HepG2 (cell line): ENCODE results near the gene SPG7. TPM values are rescaled to one million over a fixed set of nuclear protein-coding genes. Genes with fewer than 3 reads are reported as not detected.

Experiments
- ARNT ChIP-seq: fragments of 450-650 bp; IDR thresholded peaks from 2 replicates; pipeline ENCODE4 v1.6.1; 2017
- ATM ChIP-seq: fragments of 450-650 bp; IDR thresholded peaks from 2 replicates; pipeline ENCODE4 v1.7.1; 2017; ENCODE audit warnings: mild to moderate bottlenecking, borderline replicate concordance
- FOXA1 ChIP-seq, 2 experiments: fragments of 450-650 bp in 1 of 2; sonication (generic) in 1 of 2; formaldehyde crosslinking in 1 of 2; IDR thresholded peaks; 2 replicates each; pipeline versions ENCODE4 v1.4.0 to v1.6.1; 2016 to 2020; ENCODE audit warnings: missing genetic modification reagents in 1 of 2
- FOXP1 ChIP-seq, 2 experiments: fragments of 450-650 bp in 1 of 2; IDR thresholded peaks; 2 replicates each; pipeline ENCODE4 v1.6.1; 2017 to 2018; ENCODE audit warnings: antibody characterized with exemption in 1 of 2
- GFI1 ChIP-seq: sonication (generic); formaldehyde crosslinking; IDR thresholded peaks from 2 replicates; pipeline ENCODE4 v1.5.0; 2020; ENCODE audit warnings: missing genetic modification reagents, mild to moderate bottlenecking, borderline replicate concordance
- MTA1 ChIP-seq: sonication (generic); formaldehyde crosslinking; IDR thresholded peaks from 2 replicates; pipeline ENCODE4 v1.4.0; 2020; ENCODE audit warnings: missing genetic modification reagents, mild to moderate bottlenecking, borderline replicate concordance
- PHF8 ChIP-seq: sonication (generic); formaldehyde crosslinking; IDR thresholded peaks from 2 replicates; pipeline ENCODE4 v1.5.0; 2020; ENCODE audit warnings: missing genetic modification reagents
- RAD51 ChIP-seq: fragments of 450-650 bp; IDR thresholded peaks from 2 replicates; pipeline ENCODE4 v1.6.1; 2016; ENCODE audit warnings: borderline replicate concordance
- RFX5 ChIP-seq: IDR thresholded peaks from 2 replicates; pipeline ENCODE4 v1.6.1; 2011; ENCODE audit warnings: low read depth, low read length, improper control_type of control experiment
- SALL1 ChIP-seq: sonication (generic); formaldehyde crosslinking; IDR thresholded peaks from 2 replicates; pipeline ENCODE4 v1.8.0; 2022; ENCODE audit warnings: mild to moderate bottlenecking, missing genetic modification reagents
- STAT5B ChIP-seq: sonication (generic); formaldehyde crosslinking; IDR thresholded peaks from 2 replicates; pipeline ENCODE4 v1.4.0; 2020; ENCODE audit warnings: missing genetic modification reagents
- TFAP4 ChIP-seq: sonication (generic); IDR thresholded peaks from 2 replicates; pipeline ENCODE4 v1.6.1; 2016; ENCODE audit warnings: low read depth, borderline replicate concordance
- THAP8 ChIP-seq: sonication (generic); formaldehyde crosslinking; IDR thresholded peaks from 2 replicates; pipeline ENCODE4 v1.5.1; 2020; ENCODE audit warnings: missing genetic modification reagents, mild to moderate bottlenecking, borderline replicate concordance
- YY1 ChIP-seq: IDR thresholded peaks from 2 replicates; pipeline ENCODE4 v1.6.1; 2011; ENCODE audit warnings: low read length, low read depth, moderate library complexity, mild to moderate bottlenecking; ENCODE audit not compliant: insufficient read depth, insufficient replicate concordance
- ZBTB33 ChIP-seq: sonication (generic); formaldehyde crosslinking; IDR thresholded peaks from 2 replicates; pipeline ENCODE4 v1.4.0; 2020; ENCODE audit warnings: missing genetic modification reagents
- ZBTB43 ChIP-seq: sonication (generic); formaldehyde crosslinking; conservative IDR thresholded peaks from 2 replicates; pipeline ENCODE4 v1.4.0; 2020; ENCODE audit warnings: missing genetic modification reagents
- ZNF280B ChIP-seq: sonication (generic); formaldehyde crosslinking; IDR thresholded peaks from 2 replicates; pipeline ENCODE4 v1.5.0; 2020; ENCODE audit warnings: missing genetic modification reagents, mild to moderate bottlenecking, borderline replicate concordance
- ZNF30 ChIP-seq: sonication (generic); formaldehyde crosslinking; IDR thresholded peaks from 2 replicates; pipeline ENCODE4 v1.5.0; 2020; ENCODE audit warnings: mild to moderate bottlenecking, missing genetic modification reagents
- ZNF333 ChIP-seq: sonication (generic); formaldehyde crosslinking; IDR thresholded peaks from 2 replicates; pipeline ENCODE4 v1.4.0; 2020; ENCODE audit warnings: mild to moderate bottlenecking, missing genetic modification reagents, borderline replicate concordance
- ZNF460 ChIP-seq: sonication (generic); formaldehyde crosslinking; IDR thresholded peaks from 2 replicates; pipeline ENCODE4 v1.5.1; 2020; ENCODE audit warnings: missing genetic modification reagents, mild to moderate bottlenecking, borderline replicate concordance
- ZNF484 ChIP-seq: sonication (generic); formaldehyde crosslinking; IDR thresholded peaks from 2 replicates; pipeline ENCODE4 v1.5.1; 2020; ENCODE audit warnings: mild to moderate bottlenecking, low read depth, missing genetic modification reagents, borderline replicate concordance
- ZNF644 ChIP-seq: IDR thresholded peaks from 2 replicates; pipeline ENCODE4 v1.6.1; 2016; ENCODE audit warnings: low read depth
- ZNF678 ChIP-seq: sonication (generic); formaldehyde crosslinking; IDR thresholded peaks from 2 replicates; pipeline ENCODE4 v1.4.0; 2020; ENCODE audit warnings: mild to moderate bottlenecking, missing genetic modification reagents
- polyA plus RNA-seq, 8 experiments: library from polyadenylated mRNA; depleted of rRNA in 3 of 8; stranded (reverse) in 7 of 8; unstranded in 1 of 8; fragments of >200 nt; fragmentation: Illumina TruSeq in 4 of 8; extraction: Trizol in 4 of 8; gene quantifications; 2 replicates each; pipeline versions ENCODE4 v1.2.1 to v1.2.3, GENCODE V29; 2011 to 2016; ENCODE audit warnings: low read depth in 4 of 8, missing spikeins in 1 of 8, mixed read lengths in 1 of 8; ENCODE audit not compliant: insufficient read depth in 1 of 8
- total RNA-seq, 5 experiments: library from RNA; depleted of rRNA; stranded (reverse); fragments of >200 nt; fragmentation: Illumina TruSeq; extraction: Trizol; gene quantifications; 2 replicates each; pipeline ENCODE4 v1.2.3, GENCODE V29; 2016; ENCODE audit warnings: low read depth in 1 of 5

Gene SPG7
- total and polyA plus RNA-seq, 2 of the 13 experiments (the other 11 are each of a cell fraction or from before 2014, with no cell fraction given) = 66.0 to 136 TPM

- TF ChIP-seq GFI1 (CRISPR knock-in tag) (peak; percentile 65; the same call in 1 of the 2 replicates), ZNF484 (no peak), PHF8 (CRISPR knock-in tag) (peak; percentile 95), YY1 (peak; percentile 98), MTA1 (CRISPR knock-in tag) (peak; percentile 60; the same call in 1 of the 2 replicates), ZBTB33 (CRISPR knock-in tag) (no peak), ZNF280B (peak; percentile 55; the same call in 1 of the 2 replicates), ZBTB43 (CRISPR knock-in tag) (peak; percentile 90), STAT5B (CRISPR knock-in tag) (no peak), THAP8 (CRISPR knock-in tag) (peak; percentile 85), ZNF644 (CRISPR knock-in tag) (no peak), TFAP4 (peak; percentile 15; the same call in 1 of the 2 replicates), RAD51 (no peak), FOXA1 (IDR thresholded peaks at IDR 0.05) (no peak), FOXA1 (CRISPR knock-in tag; IDR thresholded peaks at IDR 0.05) (no peak), RFX5 (no peak), ZNF460 (CRISPR knock-in tag) (no peak), FOXP1 (IDR thresholded peaks at IDR 0.05) (no peak), FOXP1 (CRISPR knock-in tag; IDR thresholded peaks at IDR 0.05) (no peak; the same call in 1 of the 2 replicates), ZNF333 (CRISPR knock-in tag) (no peak), ARNT (no peak), SALL1 (CRISPR knock-in tag) (no peak; the same call in none of the 2 replicates), ZNF30 (peak; percentile 67; the same call in 1 of the 2 replicates), ZNF678 (peak; percentile 32), ATM (no peak)
Measured at GRCh38 chr16:89507834-89508590, at the start of gene SPG7 (continued).
